ENCODE measurements around the gene NCBP2.

GRCh38 chr3:196981657-196982056 is 39.3 kb upstream of the NCBP2 start:
- TF ChIP-seq POLR2A (IDR thresholded peaks at IDR 0.05) (no peak), CTCF (IDR thresholded peaks at IDR 0.05) (no peak), POLR2AphosphoS5 (IDR thresholded peaks at IDR 0.05) (no peak), EP300 (IDR thresholded peaks at IDR 0.05) (no peak)
